CD4-positive, alpha-beta T cell (primary cell): ENCODE results near the gene GET3. TPM values are rescaled to one million over a fixed set of nuclear protein-coding genes. Genes with fewer than 3 reads are reported as not detected.

ENCODE experiments used
- ATAC-seq: fragments of 200-7000 bp; cut with Tn5 transposase; one replicate; pipeline ENCODE4 v1.10.0; 2022; ENCODE audit warnings: mild to moderate bottlenecking; ENCODE audit not compliant: poor library complexity
- CTCF ChIA-PET: fragments of 350-600 bp; sonication (Branson Sonifier 250); formaldehyde crosslinking; loops from one replicate; lab custom pipeline; 2021; ENCODE audit warnings: antibody characterized with exemption, inconsistent platforms; lab: Charles Lee
- POLR2A ChIA-PET: fragments of 350-600 bp; sonication (Branson Sonifier 250); formaldehyde crosslinking; loops from one replicate; lab custom pipeline; 2021; ENCODE audit warnings: antibody characterized with exemption, inconsistent platforms; lab: Charles Lee
- DNase-seq, 14 experiments: peaks; one replicate each; pipeline ENCODE4 v3.0.0-alpha.2; 2013 to 2020; ENCODE audit warnings: mixed read lengths in 2 of 14
- H3K27ac ChIP-seq, 2 donors: one replicate each; pipeline versions ENCODE4 v1.5.1 to v1.7.0; 2013; ENCODE audit warnings: low read length in 2 of 2, low read depth in 1 of 2, mild to moderate bottlenecking in 1 of 2
- H3K27me3 ChIP-seq, 2 experiments: 1 replicate in 1 of 2; 2 replicates in 1 of 2; pipeline versions ENCODE4 v1.6.1 to v1.7.0; 2013; ENCODE audit warnings: low read length in 2 of 2, control low read depth in 1 of 2, mild to moderate bottlenecking in 1 of 2, moderate library complexity in 1 of 2; ENCODE audit not compliant: insufficient read depth in 2 of 2, control insufficient read depth in 1 of 2
- H3K36me3 ChIP-seq: one replicate; pipeline ENCODE4 v1.6.1; 2013; ENCODE audit warnings: low read length, control low read depth; ENCODE audit not compliant: insufficient read depth
- H3K4me1 ChIP-seq: one replicate; pipeline ENCODE4 v1.6.1; 2013; ENCODE audit warnings: low read length, control low read depth; ENCODE audit not compliant: insufficient read depth
- H3K4me3 ChIP-seq: one replicate; pipeline ENCODE4 v1.5.1; 2013; ENCODE audit warnings: mild to moderate bottlenecking, low read length, moderate library complexity
- H3K9me3 ChIP-seq, 2 experiments: 1 replicate in 1 of 2; 2 replicates in 1 of 2; pipeline versions ENCODE4 v1.6.1 to v1.7.0; 2013; ENCODE audit warnings: low read length in 2 of 2, mild to moderate bottlenecking in 2 of 2, control low read depth in 1 of 2, moderate library complexity in 1 of 2; ENCODE audit not compliant: control insufficient read depth in 1 of 2, insufficient read depth in 1 of 2
- H3K27ac Mint-ChIP-seq: one replicate; pipeline ENCODE4 v1.8.0; 2020; ENCODE audit warnings: mixed read lengths
- H3K27me3 Mint-ChIP-seq: one replicate; pipeline ENCODE4 v1.8.0; 2021; ENCODE audit warnings: mixed read lengths
- H3K36me3 Mint-ChIP-seq: one replicate; pipeline ENCODE4 v1.8.0; 2021; ENCODE audit warnings: low read depth, mixed read lengths
- H3K4me1 Mint-ChIP-seq: one replicate; pipeline ENCODE4 v1.8.0; 2021; ENCODE audit warnings: low read depth, mixed read lengths
- H3K4me3 Mint-ChIP-seq: one replicate; pipeline ENCODE4 v1.8.0; 2020; ENCODE audit warnings: mild to moderate bottlenecking, mixed read lengths
- H3K9me3 Mint-ChIP-seq: one replicate; pipeline ENCODE4 v1.8.0; 2020; ENCODE audit warnings: mixed read lengths
- CTCF ChIP-seq: fragments of 200-600 bp; IDR thresholded peaks from one replicate; pipeline ENCODE4 v1.8.0; 2022; ENCODE audit warnings: antibody characterized with exemption, mild to moderate bottlenecking
- intact Hi-C, 2 experiments: fragments of 100-400 bp; cut with DNase I in 1 of 2; cut with micrococcal nuclease in 1 of 2; formaldehyde crosslinking; loops; one replicate each; pipeline versions ENCODE4 v1.15.1 to v1.9.0; 2023 to 2025; cut with DNase I, micrococcal nuclease
- polyA plus RNA-seq, 2 donors: library from polyadenylated mRNA; unstranded; fragments of 120-200 nt; gene quantifications; one replicate each; pipeline ENCODE4 v1.2.1, GENCODE V29; 2013
- total RNA-seq, 174 experiments: library from RNA in 2 of 174; stranded (reverse) in 2 of 174; gene quantifications; one replicate each; pipeline ENCODE4 v1.2.3 and lab custom pipeline; 2021 to 2026

GET3 gene
- total RNA-seq (10 to 100 TPM; 13.9 to 14.5 TPM), total RNA-seq (lab: John Stamatoyannopoulos, UW) (14.9 to 78.9 (median 27.5) reads per million in 172 experiments)
- 50.7 TPM for polyA plus RNA-seq (2013, experiment 1 of 2)
- 48.8 TPM for polyA plus RNA-seq (2013, experiment 2 of 2)

DNA sequence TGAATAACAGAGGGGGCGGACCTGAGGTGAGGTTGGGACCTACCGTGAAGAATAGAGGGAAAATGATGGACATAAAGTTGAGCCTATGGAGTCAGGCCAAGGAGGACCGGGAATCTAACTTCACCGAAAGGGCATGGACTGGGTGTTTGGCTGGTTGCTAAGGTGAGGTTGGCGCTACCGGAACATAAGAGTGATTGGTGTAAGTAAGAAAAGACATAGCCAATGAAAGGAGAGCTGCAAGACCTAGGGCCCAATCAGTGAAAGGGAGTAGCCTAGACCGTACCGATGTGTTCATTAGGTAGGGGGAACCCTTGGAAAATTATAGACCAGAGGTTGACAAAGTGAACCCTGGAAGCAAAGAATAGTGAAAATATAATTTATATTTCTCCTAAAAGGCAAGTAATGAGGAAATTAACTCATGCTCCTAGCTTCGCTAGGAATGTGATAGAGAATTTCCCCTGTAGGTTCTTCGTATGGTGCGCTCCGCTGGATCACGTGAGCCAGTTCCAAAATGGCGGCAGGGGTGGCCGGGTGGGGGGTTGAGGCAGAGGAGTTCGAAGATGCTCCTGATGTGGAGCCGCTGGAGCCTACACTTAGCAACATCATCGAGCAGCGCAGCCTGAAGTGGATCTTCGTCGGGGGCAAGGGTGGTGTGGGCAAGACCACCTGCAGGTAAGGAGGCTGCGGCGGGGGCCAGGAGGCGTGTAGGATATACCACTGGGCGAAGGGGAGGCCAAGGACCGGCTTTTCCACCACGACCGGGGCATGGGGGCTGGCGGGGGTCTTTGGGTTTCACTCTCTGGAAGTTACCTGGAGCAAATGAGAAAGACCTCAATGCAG, at the start of gene GET3:
TSS of gene GET3 (plus strand) at position 503 of the 840 bp plus-strand sequence. CDS start at position 512, 9 bp downstream.
- H3K27ac Mint-ChIP-seq: peak within 1 kb of the TSS; percentile 86
- H3K9me3 Mint-ChIP-seq: no peaks in the 10 kb centered on the region
- CTCF ChIA-PET: interaction anchor here (0.6 to 2.7 kb wide), 7 partner anchors 20 to 110 kb away, joined by 3 to 12 read pairs (median 5); no protein-coding TSS in a partner anchor

DNA sequence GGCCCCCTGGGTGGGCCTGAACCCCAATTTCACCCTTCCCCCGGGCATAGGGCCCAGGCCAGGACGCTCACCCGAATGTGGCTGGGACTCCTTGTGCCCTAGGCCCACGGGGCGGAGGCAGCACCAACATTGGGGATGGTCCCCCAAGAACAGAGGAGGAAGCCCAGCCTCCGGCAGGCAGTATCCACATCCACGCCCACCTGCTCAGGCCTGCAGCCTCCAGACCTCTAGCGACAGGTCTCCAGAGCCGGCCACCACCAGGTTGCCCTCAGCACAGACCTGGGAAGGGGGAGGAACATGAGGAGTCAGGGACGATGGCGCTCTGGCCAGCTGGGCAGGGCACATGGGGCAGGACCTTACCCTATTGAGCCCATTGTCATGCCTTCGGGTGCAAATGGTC, 48.3 kb upstream of the GET3 start:
- no peak for TF ChIP-seq CTCF
- intact Hi-C loops: no loop called here
- ChIA-PET POLR2A (no interaction called here), CTCF (no interaction called here)
- no peaks in the 10 kb centered on the region for H3K27me3 Mint-ChIP-seq
- no peak overlapping the region for H3K4me3 ChIP-seq
- no peaks in the 10 kb centered on the region for H3K27me3 ChIP-seq
- H3K36me3 Mint-ChIP-seq: no peaks in the 10 kb centered on the region
- no peaks in the 10 kb centered on the region for H3K9me3 ChIP-seq
- H3K36me3 ChIP-seq: peaks cover 2% of the 10 kb centered on the region
- H3K27ac Mint-ChIP-seq: no peak overlapping the region
- ATAC-seq: no peak
- no peak overlapping the region for H3K4me3 Mint-ChIP-seq
- no peak for DNase-seq
- no peaks in the 10 kb centered on the region for H3K4me1 ChIP-seq
- H3K27ac ChIP-seq: no peak overlapping the region
- H3K9me3 Mint-ChIP-seq: no peaks in the 10 kb centered on the region
- H3K4me1 Mint-ChIP-seq: no peaks in the 10 kb centered on the region

More for the DNA sequence above, at the start of gene GET3:
- Histone ChIP-seq H3K27me3 (no peaks in the 10 kb centered on the region), H3K4me1 (peaks cover 52% of the 10 kb centered on the region), H3K4me3 (peak within 1 kb of the TSS; percentile 79), H3K27ac (peak within 1 kb of the TSS; percentile 76), H3K9me3 (no peaks in the 10 kb centered on the region), H3K36me3 (peaks cover 23% of the 10 kb centered on the region)
- POLR2A ChIA-PET: interaction anchor here (0.7 to 2.6 kb wide), 15 partner anchors 14 to 187 kb away, joined by 3 to 23 read pairs (median 4); partner anchors contain the start of genes DHPS, FBXW9, GCDH and JUNB
- Mint-ChIP-seq H3K36me3 (peaks cover 44% of the 10 kb centered on the region), H3K27me3 (no peaks in the 10 kb centered on the region), H3K4me3 (peak within 1 kb of the TSS; percentile 96), H3K4me1 (peaks cover 38% of the 10 kb centered on the region)
- DNase-seq (peak; percentile 66 to 92 (median 74)), ATAC-seq (peak; percentile 82)
- TF ChIP-seq CTCF: no peak
- intact Hi-C loops: loop anchor here in 1 of 2 experiments (10.0 kb wide), 1 partner anchor 198 kb away; the partner anchor contains the start of genes CALR and FARSA

DNA sequence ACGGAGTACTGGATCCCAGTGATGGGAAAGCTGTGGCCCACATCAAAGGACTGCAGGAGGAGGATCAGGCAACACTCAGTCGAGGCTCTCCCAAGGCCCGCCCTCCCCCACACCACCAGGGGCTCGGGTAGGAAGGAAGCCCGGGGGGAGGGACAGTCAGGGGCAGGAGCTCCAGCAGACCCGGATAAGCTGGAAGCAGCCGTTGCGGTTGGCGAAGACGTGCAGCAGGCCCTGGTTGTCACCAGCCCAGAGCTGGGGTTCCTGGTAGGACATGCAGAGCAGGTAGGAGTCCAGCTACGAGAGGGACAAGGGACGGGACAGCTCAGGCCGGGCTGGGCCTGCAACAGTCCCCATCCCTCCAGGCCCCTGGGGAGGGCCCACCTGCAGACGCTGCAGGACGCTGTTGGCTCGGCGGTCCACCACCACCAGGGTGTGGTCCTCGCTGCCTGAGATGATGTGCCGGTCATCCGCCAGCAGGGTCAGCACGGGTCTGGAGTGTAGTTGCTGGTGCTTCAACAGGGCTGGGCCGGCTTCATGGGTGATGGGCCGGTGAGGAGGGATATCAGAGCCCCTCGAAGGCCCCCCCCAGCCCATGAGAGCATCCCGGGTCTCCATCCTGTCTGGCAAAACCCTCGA, 47.6 kb upstream of the GET3 start:
- no peaks in the 10 kb centered on the region for H3K27me3 ChIP-seq

More for the DNA sequence above, 47.6 kb upstream of the GET3 start:
- H3K27ac ChIP-seq: no peak overlapping the region
- DNase-seq (peak in 1 of 14 experiments; percentile 21), ATAC-seq (no peak)
- intact Hi-C loops: loop anchor here in 1 of 2 experiments (10.0 kb wide), 1 partner anchor 1185 kb away; the partner anchor contains the start of gene ZNF653
- TF ChIP-seq CTCF: no peak
- ChIA-PET CTCF (no interaction called here), POLR2A (no interaction called here)
- Mint-ChIP-seq H3K27me3 (no peaks in the 10 kb centered on the region), H3K4me1 (no peaks in the 10 kb centered on the region), H3K9me3 (no peaks in the 10 kb centered on the region), H3K27ac (no peak overlapping the region), H3K4me3 (no peak overlapping the region), H3K36me3 (no peaks in the 10 kb centered on the region)
- H3K36me3 ChIP-seq: peaks cover 2% of the 10 kb centered on the region
- no peaks in the 10 kb centered on the region for H3K4me1 ChIP-seq
- no peak overlapping the region for H3K4me3 ChIP-seq
- no peaks in the 10 kb centered on the region for H3K9me3 ChIP-seq
